GM12878 (cell line): ENCODE results near the gene UCKL1. TPM values are rescaled to one million over a fixed set of nuclear protein-coding genes. Genes with fewer than 3 reads are reported as not detected.

Source experiments
- ATAC-seq: fragments of 200-7000 bp; cut with Tn5 transposase; 3 replicates; pipeline ENCODE4 v1.9.1; 2020; ENCODE audit warnings: mild to moderate bottlenecking, moderate library complexity
- BruUV-seq: library from RNA; stranded (reverse); fragments of 400-500 nt; replicated peaks from 2 replicates; lab custom pipeline; 2021; lab: Mats Ljungman, UMichigan
- CTCF ChIA-PET: fragments of 300-600 bp; sonication (Branson Sonifier 250); formaldehyde crosslinking; extraction: SDS; loops from one replicate; lab custom pipeline; 2021; ENCODE audit warnings: inconsistent platforms; lab: Yijun Ruan, JAX
- POLR2A ChIA-PET: fragments of 350-600 bp; formaldehyde crosslinking; extraction: SDS; loops from one replicate; lab custom pipeline; 2021; ENCODE audit warnings: inconsistent platforms; lab: Charles Lee
- RAD21 ChIA-PET: fragments of 300-600 bp; sonication (Branson Sonifier 250); formaldehyde crosslinking; loops from one replicate; lab custom pipeline; 2023; ENCODE audit warnings: antibody characterized with exemption; ENCODE audit not compliant: unreplicated experiment; lab: Charles Lee
- SMC1A ChIA-PET: fragments of 300-600 bp; sonication (Branson Sonifier 250); formaldehyde crosslinking; loops from one replicate; lab custom pipeline; 2023; ENCODE audit not compliant: unreplicated experiment, uncharacterized antibody; lab: Charles Lee
- DNase-seq: peaks from one replicate; pipeline ENCODE4 v3.0.0-alpha.2; 2011; ENCODE audit warnings: low read depth, low spot score
- FAIRE-seq: peaks from 3 replicates; lab custom pipeline; 2011; peaks lifted over from hg19 to GRCh38; lab: Jason Lieb, UNC
- H2AFZ ChIP-seq: 2 replicates; pipeline ENCODE4 v1.6.0; 2011; ENCODE audit warnings: low read depth, low read length, control low read depth; ENCODE audit not compliant: control insufficient read depth
- H3K27ac ChIP-seq: 2 replicates; pipeline ENCODE4 v1.5.1; 2011; ENCODE audit warnings: control low read depth; ENCODE audit not compliant: control insufficient read depth, insufficient read depth
- H3K27me3 ChIP-seq, 2 experiments: replicated peaks in 1 of 2; 2 replicates each; pipeline versions ENCODE4 v1.6.0 to v1.6.1; 2011; ENCODE audit warnings: low read length in 1 of 2; ENCODE audit not compliant: control insufficient read depth in 2 of 2, insufficient read depth in 2 of 2
- H3K36me3 ChIP-seq, 2 experiments: 2 replicates each; pipeline ENCODE4 v1.5.1; 2011; ENCODE audit warnings: low read length in 1 of 2; ENCODE audit not compliant: control insufficient read depth in 2 of 2, insufficient read depth in 2 of 2
- H3K4me1 ChIP-seq: 2 replicates; pipeline ENCODE4 v1.6.1; 2011; ENCODE audit warnings: mild to moderate bottlenecking, low read length, moderate library complexity, mixed read lengths; ENCODE audit not compliant: control insufficient read depth, insufficient read depth
- H3K4me2 ChIP-seq: 2 replicates; pipeline ENCODE4 v1.6.0; 2011; ENCODE audit warnings: control low read depth; ENCODE audit not compliant: control insufficient read depth, insufficient read depth
- H3K4me3 ChIP-seq: fragments of 200-600 bp; sonication (generic); 2 replicates; pipeline ENCODE4 v1.5.1; 2016
- H3K79me2 ChIP-seq: 2 replicates; pipeline ENCODE4 v1.6.0; 2011; ENCODE audit warnings: low read length; ENCODE audit not compliant: control insufficient read depth, insufficient read depth
- H3K9ac ChIP-seq: 2 replicates; pipeline ENCODE4 v1.8.0; 2011; ENCODE audit warnings: low read length, control low read depth, mixed read lengths; ENCODE audit not compliant: control insufficient read depth, insufficient read depth
- H3K9me3 ChIP-seq: replicated peaks from 3 replicates; pipeline ENCODE4 v1.5.1; 2011; ENCODE audit warnings: mild to moderate bottlenecking, low read length; ENCODE audit not compliant: control insufficient read depth, insufficient read depth
- H4K20me1 ChIP-seq: 2 replicates; pipeline ENCODE4 v1.6.0; 2011; ENCODE audit not compliant: control insufficient read depth, insufficient read depth
- ATF2 ChIP-seq: IDR thresholded peaks from 2 replicates; pipeline ENCODE4 v1.6.1; 2012; ENCODE audit warnings: low read length, inconsistent platforms
- ATF7 ChIP-seq: fragments of 450-650 bp; IDR thresholded peaks from 2 replicates; pipeline ENCODE4 v1.6.1; 2016; ENCODE audit warnings: low read depth, mild to moderate bottlenecking
- CBX3 ChIP-seq: fragments of 200-600 bp; sonication (generic); IDR thresholded peaks from 2 replicates; pipeline ENCODE4 v1.6.1; 2016; ENCODE audit warnings: low read depth, borderline replicate concordance
- CREM ChIP-seq: IDR thresholded peaks from 2 replicates; pipeline ENCODE4 v1.6.1; 2014; ENCODE audit warnings: antibody characterized with exemption, low read depth
- CUX1 ChIP-seq: IDR thresholded peaks from 2 replicates; pipeline ENCODE4 v1.6.1; 2012; ENCODE audit warnings: improper control_type of control experiment, low read depth, low read length; ENCODE audit not compliant: insufficient replicate concordance
- HDAC2 ChIP-seq: fragments of 200-600 bp; sonication (generic); IDR thresholded peaks from 2 replicates; pipeline ENCODE4 v1.6.1; 2017
- IKZF2 ChIP-seq, 2 experiments: fragments of 450-650 bp; IDR thresholded peaks; 2 replicates each; pipeline ENCODE4 v1.6.1; 2017; ENCODE audit warnings: mild to moderate bottlenecking in 2 of 2, moderate library complexity in 2 of 2
- LARP7 ChIP-seq: fragments of 450-650 bp; IDR thresholded peaks from 2 replicates; pipeline ENCODE4 v1.6.1; 2017; ENCODE audit warnings: mild to moderate bottlenecking
- MAX ChIP-seq: IDR thresholded peaks from 2 replicates; pipeline ENCODE4 v1.6.1; 2012; ENCODE audit warnings: low read depth, low read length, improper control_type of control experiment
- NFIC ChIP-seq: IDR thresholded peaks from 2 replicates; pipeline ENCODE4 v1.6.1; 2012; ENCODE audit warnings: low read depth, mild to moderate bottlenecking, inconsistent platforms, low read length, moderate library complexity
- NFYA ChIP-seq: IDR thresholded peaks from 2 replicates; pipeline ENCODE4 v1.6.1; 2011; ENCODE audit warnings: low read depth, mild to moderate bottlenecking, low read length, improper control_type of control experiment, borderline replicate concordance
- NR2C1 ChIP-seq: fragments of 450-650 bp; IDR thresholded peaks from 2 replicates; pipeline ENCODE4 v1.6.1; 2017; ENCODE audit warnings: antibody characterized with exemption, mild to moderate bottlenecking, moderate library complexity
- POLR2AphosphoS5 ChIP-seq: IDR thresholded peaks from 2 replicates; pipeline ENCODE4 v1.6.1; 2011; ENCODE audit warnings: mild to moderate bottlenecking, low read length, inconsistent platforms
- RB1 ChIP-seq: fragments of 450-650 bp; formaldehyde crosslinking; IDR thresholded peaks from 2 replicates; pipeline ENCODE4 v1.6.1; 2017; ENCODE audit warnings: mild to moderate bottlenecking, borderline replicate concordance
- RCOR1 ChIP-seq: conservative IDR thresholded peaks from 2 replicates; pipeline ENCODE4 v1.6.1; 2012; ENCODE audit warnings: low read depth, low read length, improper control_type of control experiment
- STAT1 ChIP-seq: fragments of 450-650 bp; conservative IDR thresholded peaks from 2 replicates; pipeline ENCODE4 v1.6.1; 2014; ENCODE audit warnings: antibody characterized with exemption, mild to moderate bottlenecking
- ZNF207 ChIP-seq: fragments of 450-650 bp; IDR thresholded peaks from 2 replicates; pipeline ENCODE4 v1.6.1; 2014; ENCODE audit warnings: antibody characterized with exemption, mild to moderate bottlenecking, borderline replicate concordance
- WGBS: methylation state at CpG from one replicate; pipeline ENCODE4 v1.1.6; 2016; ENCODE audit warnings: low lambda C conversion rate; ENCODE audit not compliant: insufficient replicate concordance, insufficient coverage; ENCODE audit errors: missing lambda C conversion rate; 5-methylcytosine and 5-hydroxymethylcytosine counted together
- in situ Hi-C: fragments of 300-500 bp; cut with MboI; formaldehyde crosslinking; loops from 9 replicates; pipeline ENCODE4 v1.14.3; 2018; ENCODE audit warnings: mixed read lengths
- intact Hi-C: fragments of 100-400 bp; cut with micrococcal nuclease; formaldehyde crosslinking; loops from one replicate; pipeline ENCODE4 v1.14.2; 2022; ENCODE audit not compliant: unreplicated experiment
- polyA plus RNA-seq, 11 experiments: library from polyadenylated mRNA; depleted of rRNA in 4 of 11; unstranded in 6 of 11; stranded (reverse) in 5 of 11; fragments of >200 nt; fragmentation: Nextera tagmentation in 4 of 11; fragmentation: Illumina TruSeq in 1 of 11; extraction: Ambion mirVana in 4 of 11; extraction: Trizol in 1 of 11; gene quantifications; 1 replicate in 1 of 11; 2 replicates in 10 of 11; pipeline versions ENCODE4 v1.2.1 to v1.2.3, GENCODE V29; 2011 to 2016; ENCODE audit warnings: inconsistent platforms in 2 of 11, missing spikeins in 2 of 11, low read depth in 1 of 11
- total RNA-seq, 4 experiments: library from RNA; depleted of rRNA in 3 of 4; stranded (reverse); fragments of >200 nt in 3 of 4; fragmentation: Illumina TruSeq in 1 of 4; extraction: Trizol in 1 of 4; gene quantifications; 2 replicates each; pipeline versions ENCODE4 v1.2.1 to v1.2.3, GENCODE V29; 2013 to 2021

Gene UCKL1
- total and polyA plus RNA-seq, 10 of the 15 experiments (the other 5 are each of a cell fraction or from before 2014, with no cell fraction given) = 2.4 to 36.3 (median 24.8) TPM

- H3K36me3 ChIP-seq = peaks cover 17 to 47% of the 10 kb centered on the region in 2 experiments; a peak in 3 of 4 replicates
- WGBS = 87% methylated on average over 19 of the region's 19 CpGs
- no peak overlapping the region for H3K4me3 ChIP-seq
- ChIA-PET POLR2A (no interaction called here), SMC1A (no interaction called here), RAD21 (no interaction called here), CTCF (no interaction called here)
- no peak for DNase-seq
- H2AFZ ChIP-seq = no peak overlapping the region
- H3K27ac ChIP-seq = no peak overlapping the region
- H3K4me1 ChIP-seq = peaks cover 10% of the 10 kb centered on the region
- no peak overlapping the region for H3K4me2 ChIP-seq
- in situ Hi-C loops = no loop called here
- no TSS peak for BruUV-seq
- TF ChIP-seq CUX1 (no peak), ATF7 (no peak), CBX3 (no peak), IKZF2 (IDR thresholded peaks at IDR 0.05) (no peak), STAT1 (no peak), RB1 (no peak), NR2C1 (no peak), ATF2 (no peak), ZNF207 (no peak), NFYA (no peak), CREM (no peak), HDAC2 (no peak), LARP7 (no peak), RCOR1 (no peak), NFIC (no peak), MAX (no peak), POLR2AphosphoS5 (no peak)
- H3K79me2 ChIP-seq = peaks cover 9% of the 10 kb centered on the region
- intact Hi-C loops = no loop called here
- H4K20me1 ChIP-seq = no peaks in the 10 kb centered on the region
- no peak for ATAC-seq
- H3K9me3 ChIP-seq = no peaks in the 10 kb centered on the region; the same call in 2 of the 3 replicates
- H3K9ac ChIP-seq = no peak overlapping the region
- FAIRE-seq = no peak
- no peaks in the 10 kb centered on the region for H3K27me3 ChIP-seq
Observed at GRCh38 chr20:63942969-63943807, 13.0 kb downstream of the UCKL1 start.
